Peyer's patch (tissue), 4 donors: ENCODE results near the gene RNU6-1. TPM values are rescaled to one million over a fixed set of nuclear protein-coding genes. Genes with fewer than 3 reads are reported as not detected.

Experiments used
- DNase-seq, 3 donors: peaks; one replicate each; pipeline ENCODE4 v3.0.0-alpha.2; 2017 to 2019
- H3K27ac ChIP-seq, 4 donors: fragments of 200-600 bp; sonication (generic); one replicate each; pipeline ENCODE4 v1.5.1; 2016 to 2019
- H3K27me3 ChIP-seq, 2 donors: fragments of 200-600 bp; sonication (generic); one replicate each; pipeline ENCODE4 v1.5.1; 2019
- H3K36me3 ChIP-seq, 3 donors: fragments of 200-600 bp; sonication (generic); one replicate each; pipeline ENCODE4 v1.5.1; 2016 to 2019
- H3K4me1 ChIP-seq, 4 donors: fragments of 200-600 bp; sonication (generic); one replicate each; pipeline ENCODE4 v1.5.1; 2016 to 2019
- H3K4me3 ChIP-seq, 4 donors: fragments of 200-600 bp; sonication (generic); 1 replicate in 3 of 4; 2 replicates in 1 of 4; pipeline ENCODE4 v1.5.1; 2016 to 2019; ENCODE audit warnings: mild to moderate bottlenecking in 1 of 4
- H3K9me3 ChIP-seq, 4 donors: fragments of 200-600 bp; sonication (generic); one replicate each; pipeline ENCODE4 v1.5.1; 2016 to 2019; ENCODE audit warnings: mild to moderate bottlenecking in 1 of 4
- CTCF ChIP-seq, 6 experiments: fragments of 450-650 bp in 4 of 6; fragments of 200-600 bp in 2 of 6; sonication (generic) in 1 of 6; IDR thresholded peaks; one replicate each; pipeline ENCODE4 v1.5.1; 2017 to 2019; ENCODE audit warnings: antibody characterized with exemption in 6 of 6, mild to moderate bottlenecking in 3 of 6, moderate library complexity in 1 of 6
- POLR2A ChIP-seq, 2 donors: fragments of 450-650 bp; IDR thresholded peaks; one replicate each; pipeline ENCODE4 v1.5.1; 2017; ENCODE audit warnings: antibody characterized with exemption in 2 of 2, mild to moderate bottlenecking in 2 of 2, moderate library complexity in 2 of 2
- total RNA-seq, 4 donors: library from RNA; depleted of rRNA; stranded (reverse); fragments of >200 nt; gene quantifications; one replicate each; pipeline ENCODE4 v1.1.0, GENCODE V29; 2016

Gene RNU6-1
- total RNA-seq, 4 donors from 2014 or later, result not detected

GRCh38 chr15:67816668-67817067, 23.2 kb downstream of the RNU6-1 start:
- no peak overlapping the region for H3K4me3 ChIP-seq
- DNase-seq, result no peak
- H3K27ac ChIP-seq, result no peak overlapping the region
- peaks cover 0 to 25% of the 10 kb centered on the region in 2 donors for H3K27me3 ChIP-seq
- H3K36me3 ChIP-seq, result no peaks in the 10 kb centered on the region
- TF ChIP-seq CTCF (IDR thresholded peaks at IDR 0.05), result no peak
- TF ChIP-seq POLR2A (IDR thresholded peaks at IDR 0.05), result no peak
- H3K4me1 ChIP-seq, result peaks cover 0 to 7% (median 0%) of the 10 kb centered on the region in 4 donors
- no peaks in the 10 kb centered on the region for H3K9me3 ChIP-seq

GRCh38 chr15:67815036-67815592, 24.7 kb downstream of the RNU6-1 start:
- Histone ChIP-seq H3K9me3 (no peaks in the 10 kb centered on the region), H3K27ac (no peak overlapping the region), H3K4me1 (no peaks in the 10 kb centered on the region), H3K36me3 (no peaks in the 10 kb centered on the region), H3K4me3 (no peak overlapping the region), H3K27me3 (peaks cover 0 to 10% of the 10 kb centered on the region in 2 donors)
- peak in 1 of 3 donors; percentile 26 for DNase-seq
- TF ChIP-seq POLR2A (IDR thresholded peaks at IDR 0.05), result no peak
- TF ChIP-seq CTCF (IDR thresholded peaks at IDR 0.05), result no peak

- no peak overlapping the region for H3K4me3 ChIP-seq
- H3K4me1 ChIP-seq, result no peaks in the 10 kb centered on the region
- H3K27me3 ChIP-seq, result no peaks in the 10 kb centered on the region
- H3K36me3 ChIP-seq, result no peaks in the 10 kb centered on the region
- TF ChIP-seq POLR2A (IDR thresholded peaks at IDR 0.05) (no peak), CTCF (IDR thresholded peaks at IDR 0.05) (no peak)
- DNase-seq, result peak in 1 of 3 donors; percentile 13
- no peak overlapping the region for H3K27ac ChIP-seq
- H3K9me3 ChIP-seq, result no peaks in the 10 kb centered on the region
Observed at GRCh38 chr15:67813104-67813634, 26.7 kb downstream of the RNU6-1 start.

DNA sequence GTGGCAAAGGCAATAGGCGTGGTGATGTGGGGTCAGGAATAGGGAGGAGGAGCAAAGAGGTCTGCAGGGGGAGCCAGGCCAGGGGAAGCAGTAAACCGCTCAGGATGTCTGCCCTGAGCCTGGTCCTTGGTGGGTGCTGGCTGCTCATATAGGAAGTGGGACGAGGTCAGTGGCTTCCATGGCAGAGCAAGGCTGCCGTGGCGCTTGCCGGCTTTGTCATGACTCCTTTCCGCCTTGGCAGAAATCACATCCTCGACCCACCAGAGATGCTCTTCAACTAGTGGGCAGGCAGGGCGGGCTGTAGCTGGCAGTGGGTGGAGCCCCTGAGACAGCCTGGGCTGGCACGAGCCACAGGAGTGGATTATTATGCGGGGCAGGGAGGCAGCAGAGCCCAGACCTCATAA, 27.6 kb downstream of the RNU6-1 start:
- H3K9me3 ChIP-seq, result no peaks in the 10 kb centered on the region
- no peak overlapping the region for H3K4me3 ChIP-seq
- H3K36me3 ChIP-seq, result no peaks in the 10 kb centered on the region
- no peak overlapping the region for H3K27ac ChIP-seq
- H3K4me1 ChIP-seq, result no peaks in the 10 kb centered on the region
- TF ChIP-seq CTCF (IDR thresholded peaks at IDR 0.05) (no peak), POLR2A (IDR thresholded peaks at IDR 0.05) (no peak)
- DNase-seq, result peak in 1 of 3 donors; percentile 29
- H3K27me3 ChIP-seq, result no peaks in the 10 kb centered on the region

- H3K9me3 ChIP-seq, result no peaks in the 10 kb centered on the region
- no peak overlapping the region for H3K27ac ChIP-seq
- no peaks in the 10 kb centered on the region for H3K4me1 ChIP-seq
- no peaks in the 10 kb centered on the region for H3K36me3 ChIP-seq
- no peaks in the 10 kb centered on the region for H3K27me3 ChIP-seq
- TF ChIP-seq CTCF (IDR thresholded peaks at IDR 0.05) (no peak), POLR2A (IDR thresholded peaks at IDR 0.05) (no peak)
- H3K4me3 ChIP-seq, result no peak overlapping the region
- no peak for DNase-seq
Observed at GRCh38 chr15:67809866-67810265, 30.0 kb downstream of the RNU6-1 start.
